Measurements from ENCODE around the gene DNAJC3.

DNA sequence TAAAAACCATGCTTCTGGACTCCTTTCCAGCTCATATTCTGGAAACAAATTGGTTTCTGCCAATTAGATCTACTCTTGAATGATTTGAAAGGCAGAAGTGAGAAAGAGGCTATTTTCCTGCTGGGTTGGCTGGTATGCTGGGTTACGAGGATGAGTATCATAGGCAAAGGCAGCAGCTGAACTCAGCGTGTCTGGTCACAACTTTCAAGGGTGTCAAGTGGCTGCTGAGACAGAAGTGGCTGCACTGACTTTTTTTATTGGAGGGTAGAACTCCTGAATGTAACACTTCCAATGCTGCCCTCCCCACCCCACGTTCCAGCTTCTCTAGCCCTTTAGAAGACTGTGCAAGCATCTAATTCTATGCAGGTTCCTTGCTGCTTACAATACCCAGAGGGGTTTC lies 24.1 kb upstream of the DNAJC3 start:
- TF ChIP-seq, protein P1, sequence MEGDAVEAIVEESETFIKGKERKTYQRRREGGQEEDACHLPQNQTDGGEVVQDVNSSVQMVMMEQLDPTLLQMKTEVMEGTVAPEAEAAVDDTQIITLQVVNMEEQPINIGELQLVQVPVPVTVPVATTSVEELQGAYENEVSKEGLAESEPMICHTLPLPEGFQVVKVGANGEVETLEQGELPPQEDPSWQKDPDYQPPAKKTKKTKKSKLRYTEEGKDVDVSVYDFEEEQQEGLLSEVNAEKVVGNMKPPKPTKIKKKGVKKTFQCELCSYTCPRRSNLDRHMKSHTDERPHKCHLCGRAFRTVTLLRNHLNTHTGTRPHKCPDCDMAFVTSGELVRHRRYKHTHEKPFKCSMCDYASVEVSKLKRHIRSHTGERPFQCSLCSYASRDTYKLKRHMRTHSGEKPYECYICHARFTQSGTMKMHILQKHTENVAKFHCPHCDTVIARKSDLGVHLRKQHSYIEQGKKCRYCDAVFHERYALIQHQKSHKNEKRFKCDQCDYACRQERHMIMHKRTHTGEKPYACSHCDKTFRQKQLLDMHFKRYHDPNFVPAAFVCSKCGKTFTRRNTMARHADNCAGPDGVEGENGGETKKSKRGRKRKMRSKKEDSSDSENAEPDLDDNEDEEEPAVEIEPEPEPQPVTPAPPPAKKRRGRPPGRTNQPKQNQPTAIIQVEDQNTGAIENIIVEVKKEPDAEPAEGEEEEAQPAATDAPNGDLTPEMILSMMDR (IDR thresholded peaks at IDR 0.05) = no peak
- TF ChIP-seq POLR2A (IDR thresholded peaks at IDR 0.05) (no peak), EP300 (IDR thresholded peaks at IDR 0.05) (no peak)
